ENCODE results near the gene CCDC85B.

The CCDC85B gene

DNA sequence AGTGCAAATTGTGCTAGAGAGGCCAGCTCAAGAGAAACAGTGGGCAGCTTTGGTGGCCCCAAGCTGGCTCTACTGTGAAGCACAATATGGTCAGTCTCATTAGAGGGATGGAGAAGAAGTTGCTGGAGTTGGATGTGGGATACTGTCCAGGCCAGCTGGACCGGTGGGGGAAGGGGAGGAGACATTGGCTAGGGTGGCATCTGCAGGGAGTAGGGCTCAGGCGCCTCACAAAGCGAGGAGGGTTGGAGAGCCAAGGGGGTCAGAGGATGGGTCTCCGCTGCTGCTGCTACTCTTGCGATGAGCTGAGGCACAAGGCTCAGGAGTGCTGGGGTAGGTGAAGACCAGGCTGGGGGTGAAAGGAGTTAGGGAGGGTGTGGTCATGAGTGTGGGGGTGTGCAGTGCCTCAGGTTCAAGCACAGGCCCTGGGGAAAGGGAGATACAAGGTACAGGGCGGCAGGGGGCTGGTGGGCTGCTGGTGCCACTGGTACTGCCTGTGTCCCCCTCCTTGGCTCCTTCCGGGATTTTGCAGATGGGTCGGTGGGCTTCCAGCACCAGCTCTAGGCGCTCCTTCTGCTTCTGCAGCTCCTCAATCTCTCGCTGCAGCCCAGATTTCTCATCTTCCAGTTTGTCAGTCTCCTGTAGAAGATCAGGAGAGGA is 2.3 kb downstream of the CCDC85B start:
- no peak for DNase-seq (ENCODE audit: low read depth)
- TF ChIP-seq, protein P1, sequence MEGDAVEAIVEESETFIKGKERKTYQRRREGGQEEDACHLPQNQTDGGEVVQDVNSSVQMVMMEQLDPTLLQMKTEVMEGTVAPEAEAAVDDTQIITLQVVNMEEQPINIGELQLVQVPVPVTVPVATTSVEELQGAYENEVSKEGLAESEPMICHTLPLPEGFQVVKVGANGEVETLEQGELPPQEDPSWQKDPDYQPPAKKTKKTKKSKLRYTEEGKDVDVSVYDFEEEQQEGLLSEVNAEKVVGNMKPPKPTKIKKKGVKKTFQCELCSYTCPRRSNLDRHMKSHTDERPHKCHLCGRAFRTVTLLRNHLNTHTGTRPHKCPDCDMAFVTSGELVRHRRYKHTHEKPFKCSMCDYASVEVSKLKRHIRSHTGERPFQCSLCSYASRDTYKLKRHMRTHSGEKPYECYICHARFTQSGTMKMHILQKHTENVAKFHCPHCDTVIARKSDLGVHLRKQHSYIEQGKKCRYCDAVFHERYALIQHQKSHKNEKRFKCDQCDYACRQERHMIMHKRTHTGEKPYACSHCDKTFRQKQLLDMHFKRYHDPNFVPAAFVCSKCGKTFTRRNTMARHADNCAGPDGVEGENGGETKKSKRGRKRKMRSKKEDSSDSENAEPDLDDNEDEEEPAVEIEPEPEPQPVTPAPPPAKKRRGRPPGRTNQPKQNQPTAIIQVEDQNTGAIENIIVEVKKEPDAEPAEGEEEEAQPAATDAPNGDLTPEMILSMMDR (IDR thresholded peaks at IDR 0.05; ENCODE audit: low read depth, low read length, missing control alignments): no peak
- H3K4me3 ChIP-seq (ENCODE audit: low read depth, low read length): peak overlapping the region; percentile 86

DNA sequence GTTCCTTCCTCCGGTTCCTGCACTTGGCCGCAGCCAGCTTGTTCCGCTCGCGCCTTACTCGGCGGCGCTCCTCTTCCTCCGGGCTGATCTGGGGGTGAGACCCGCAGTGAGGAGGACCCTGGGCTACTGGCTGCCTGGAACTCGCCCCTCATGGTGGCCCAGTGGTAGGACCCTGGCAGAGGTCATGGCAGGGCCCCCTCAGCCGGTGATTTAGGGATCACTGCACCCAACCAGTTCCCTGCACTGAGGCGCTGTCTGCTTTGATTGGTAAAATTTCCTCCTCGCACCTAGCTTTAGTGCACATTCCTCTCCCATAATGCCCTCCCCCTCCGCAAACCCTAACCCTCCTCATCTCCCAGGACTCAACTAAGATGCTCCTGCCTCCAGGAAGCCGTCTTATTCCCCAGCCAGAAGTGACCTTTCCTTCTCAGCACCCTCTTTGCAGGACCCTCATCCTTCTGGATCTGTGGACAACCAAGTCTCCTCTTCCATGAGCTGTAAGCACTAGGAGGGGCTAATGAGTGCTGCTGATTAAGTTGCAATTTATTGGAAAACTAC is 3.6 kb downstream of the CCDC85B start:
- no peak for DNase-seq (ENCODE audit: low read depth)
- H3K4me3 ChIP-seq (ENCODE audit: low read depth, low read length): peak overlapping the region; percentile 59
- TF ChIP-seq, protein P1 (IDR thresholded peaks at IDR 0.05; ENCODE audit: low read depth, low read length, missing control alignments): no peak

DNA sequence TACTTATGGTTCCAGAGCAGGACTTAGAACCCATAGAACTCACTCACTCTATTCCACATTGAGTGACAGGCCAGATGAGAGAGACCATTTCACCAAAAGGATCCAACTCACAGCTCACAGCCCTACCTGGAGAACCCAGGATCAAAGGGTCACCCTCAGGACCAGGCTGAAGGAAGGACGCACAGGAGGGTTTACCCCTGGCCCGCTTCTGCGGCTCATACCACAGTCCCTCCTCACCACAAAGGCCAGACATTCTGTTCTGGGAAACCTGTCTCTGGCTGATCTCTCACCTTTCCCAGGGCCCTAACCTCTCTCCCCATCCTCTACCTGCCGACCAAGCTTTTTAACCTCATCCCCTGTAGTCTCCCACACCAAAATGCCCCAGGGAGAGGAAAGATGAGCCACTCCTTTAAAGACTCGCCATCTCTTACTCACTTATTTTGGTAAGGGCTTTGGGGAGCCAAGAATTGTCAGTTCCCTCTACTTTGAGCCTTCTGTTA is 5.1 kb downstream of the CCDC85B start:
- H3K4me3 ChIP-seq (ENCODE audit: low read depth, low read length): no peak overlapping the region
- TF ChIP-seq, protein P1 (IDR thresholded peaks at IDR 0.05; ENCODE audit: low read depth, low read length, missing control alignments): no peak
- no peak for DNase-seq (ENCODE audit: low read depth)

DNA sequence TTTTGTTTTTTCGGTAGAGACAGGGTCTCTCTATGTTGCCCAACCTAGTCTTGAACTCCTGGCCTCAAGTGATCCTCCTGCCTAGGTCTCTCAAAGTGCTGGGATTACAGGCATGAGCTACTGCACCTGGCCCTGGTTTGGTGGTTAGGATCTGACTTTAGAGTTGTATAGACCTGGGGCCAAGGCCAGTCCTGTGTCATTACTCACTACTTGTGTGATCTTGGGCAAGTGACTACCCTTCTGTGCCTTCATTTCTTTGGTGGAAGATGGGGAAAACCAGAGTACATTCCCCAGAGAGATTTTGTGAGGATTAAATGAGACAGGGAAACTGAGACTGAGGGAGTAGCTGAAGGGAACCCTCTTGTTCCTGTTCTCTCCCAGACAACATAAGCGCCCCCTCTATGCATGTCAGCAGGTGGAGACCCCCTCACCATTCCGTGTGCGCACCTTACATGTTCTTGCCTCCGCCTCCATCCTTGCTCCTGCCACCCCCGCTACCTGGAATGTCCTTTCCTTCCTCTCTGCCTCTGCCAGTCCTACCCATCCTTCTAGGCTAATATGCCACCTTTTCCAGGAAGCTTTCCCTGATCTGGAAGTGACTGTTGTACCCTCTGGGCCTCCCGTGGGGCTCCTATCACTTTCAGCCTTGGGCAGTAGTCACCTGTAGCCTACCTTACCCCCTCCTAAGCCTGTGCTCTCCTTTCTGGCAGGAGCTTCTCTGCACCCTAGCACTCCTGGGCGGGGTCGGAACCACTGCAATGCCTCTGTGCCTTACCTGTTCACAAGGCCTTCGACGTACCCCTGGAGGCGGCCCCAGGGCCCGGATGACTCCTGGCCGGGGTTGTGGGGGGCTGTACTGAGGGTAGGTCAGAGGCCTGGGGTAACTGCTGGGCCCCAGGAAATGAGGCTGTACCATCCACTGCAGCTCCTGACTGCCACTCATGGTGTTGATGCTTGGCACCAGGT is 5.8 kb downstream of the CCDC85B start:
- no peak for DNase-seq (ENCODE audit: low read depth)
- no peak overlapping the region for H3K4me3 ChIP-seq (ENCODE audit: low read depth, low read length)
- TF ChIP-seq, protein P1 (IDR thresholded peaks at IDR 0.05; ENCODE audit: low read depth, low read length, missing control alignments): no peak

DNA sequence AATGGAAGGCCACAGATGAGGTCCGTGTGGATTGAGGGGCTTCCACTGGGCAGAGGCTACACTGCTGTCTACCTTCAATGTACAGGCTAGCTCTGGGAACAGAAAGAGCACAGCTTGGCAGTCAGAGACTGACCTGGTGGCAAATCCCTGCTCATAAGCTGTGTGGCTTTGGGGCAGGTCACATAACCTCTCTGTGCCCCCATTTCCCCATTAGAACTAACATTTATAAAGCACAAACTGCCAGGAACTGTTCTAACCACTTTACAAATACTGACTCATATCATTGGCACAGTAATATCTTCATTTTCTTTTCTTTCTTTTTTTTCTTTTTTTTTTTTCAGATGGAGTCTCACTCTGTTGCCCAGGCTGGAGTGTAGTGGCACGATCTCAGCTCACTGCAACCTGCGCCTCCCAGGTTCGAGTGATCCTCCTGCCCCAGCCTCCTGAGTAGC is 6.6 kb downstream of the CCDC85B start:
- TF ChIP-seq, protein P1 (IDR thresholded peaks at IDR 0.05; ENCODE audit: low read depth, low read length, missing control alignments): no peak
- H3K4me3 ChIP-seq (ENCODE audit: low read depth, low read length): no peak overlapping the region

DNA sequence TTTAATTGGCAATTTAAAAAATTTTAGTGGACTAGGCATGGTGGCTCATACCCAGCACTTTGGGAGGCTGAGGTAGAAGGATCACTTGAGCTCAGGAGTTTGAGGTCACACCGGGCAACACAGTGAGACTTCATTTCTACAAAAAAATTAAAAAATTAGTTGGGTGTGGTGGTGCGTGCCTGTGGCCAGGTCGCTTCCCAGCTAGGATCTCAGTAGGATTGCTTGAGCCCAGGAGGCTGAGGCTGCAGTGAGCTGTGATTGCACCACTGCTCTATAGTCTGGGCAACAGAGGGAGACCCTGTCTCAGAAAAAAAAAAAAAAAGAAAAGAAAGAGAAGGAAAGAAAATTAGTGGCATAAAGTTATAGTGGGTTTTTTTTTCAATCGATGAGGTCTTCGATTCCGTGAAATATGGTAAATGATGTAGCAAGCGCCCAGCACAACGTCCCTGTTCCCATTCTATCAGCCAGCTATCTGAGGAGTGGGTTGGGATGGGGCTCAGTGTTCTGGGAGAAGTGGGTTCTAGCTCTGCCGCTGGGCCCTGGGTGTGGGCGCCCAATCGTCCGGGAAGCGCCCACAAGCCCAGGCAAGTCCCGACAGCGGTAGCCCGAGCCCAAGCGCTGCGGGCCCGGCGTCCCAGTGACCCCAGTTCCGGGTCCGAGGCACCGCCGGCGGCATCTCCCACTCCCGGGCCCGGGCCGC is 8.3 kb downstream of the CCDC85B start:
- peak overlapping the region; percentile 56 for H3K4me3 ChIP-seq (ENCODE audit: low read depth, low read length)

More for the DNA sequence above, 6.6 kb downstream of the CCDC85B start:
- no peak for DNase-seq (ENCODE audit: low read depth)

More for the DNA sequence above, 8.3 kb downstream of the CCDC85B start:
- DNase-seq (ENCODE audit: low read depth): no peak
- TF ChIP-seq, protein P1 (IDR thresholded peaks at IDR 0.05; ENCODE audit: low read depth, low read length, missing control alignments): no peak
